Fibroblast of lung (primary cell): ENCODE measurements around the gene SETBP1.

Experiments
- CTCF ChIP-seq, 2 donors: IDR thresholded peaks in 1 of 2; conservative IDR thresholded peaks in 1 of 2; 1 replicate in 1 of 2; 2 replicates in 1 of 2; pipeline ENCODE4 v1.5.1; 2011 to 2012; ENCODE audit warnings: low read length in 2 of 2, control low read depth in 1 of 2, inconsistent platforms in 1 of 2, low read depth in 1 of 2, mild to moderate bottlenecking in 1 of 2
- EZH2 ChIP-seq: IDR thresholded peaks from 2 replicates; pipeline ENCODE4 v1.5.1; 2012; ENCODE audit warnings: low read length, control low read depth, mild to moderate bottlenecking; ENCODE audit errors: missing control alignments

DNA sequence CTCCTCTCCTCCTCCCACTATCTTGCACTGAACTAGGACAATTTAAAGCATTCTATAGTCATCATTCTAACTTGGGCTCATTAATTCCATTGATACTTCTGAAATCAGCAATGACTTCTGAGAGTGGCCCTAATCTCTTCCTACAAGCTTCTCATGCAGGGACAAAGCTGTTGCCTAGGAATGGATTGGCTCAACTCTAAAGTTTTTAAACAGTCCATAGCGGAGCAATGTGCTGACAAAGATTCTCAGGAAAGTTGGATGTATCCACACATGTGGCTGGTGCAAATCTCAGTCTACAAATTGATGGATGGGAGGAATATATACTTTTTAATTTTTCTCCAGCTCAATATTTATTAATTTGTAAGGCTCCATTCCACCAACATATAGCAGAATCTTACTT, 388.9 kb downstream of the SETBP1 start:
- TF ChIP-seq CTCF (conservative IDR thresholded peaks at IDR 0.05 in 1 of 2, IDR thresholded peaks at IDR 0.05 in 1 of 2; ENCODE audit: low read depth in 1 of 2, low read length in 2 of 2) (no peak), EZH2 (no peak)
